NCI-H187 treated with DMSO at 0.1 percent for 48 hours (cell line): Measurements from ENCODE around the gene BICD1.

ENCODE experiments used
- DNase-seq: peaks from one replicate; lab custom pipeline; 2025; lab: John Stamatoyannopoulos, UW

Gene BICD1

DNA sequence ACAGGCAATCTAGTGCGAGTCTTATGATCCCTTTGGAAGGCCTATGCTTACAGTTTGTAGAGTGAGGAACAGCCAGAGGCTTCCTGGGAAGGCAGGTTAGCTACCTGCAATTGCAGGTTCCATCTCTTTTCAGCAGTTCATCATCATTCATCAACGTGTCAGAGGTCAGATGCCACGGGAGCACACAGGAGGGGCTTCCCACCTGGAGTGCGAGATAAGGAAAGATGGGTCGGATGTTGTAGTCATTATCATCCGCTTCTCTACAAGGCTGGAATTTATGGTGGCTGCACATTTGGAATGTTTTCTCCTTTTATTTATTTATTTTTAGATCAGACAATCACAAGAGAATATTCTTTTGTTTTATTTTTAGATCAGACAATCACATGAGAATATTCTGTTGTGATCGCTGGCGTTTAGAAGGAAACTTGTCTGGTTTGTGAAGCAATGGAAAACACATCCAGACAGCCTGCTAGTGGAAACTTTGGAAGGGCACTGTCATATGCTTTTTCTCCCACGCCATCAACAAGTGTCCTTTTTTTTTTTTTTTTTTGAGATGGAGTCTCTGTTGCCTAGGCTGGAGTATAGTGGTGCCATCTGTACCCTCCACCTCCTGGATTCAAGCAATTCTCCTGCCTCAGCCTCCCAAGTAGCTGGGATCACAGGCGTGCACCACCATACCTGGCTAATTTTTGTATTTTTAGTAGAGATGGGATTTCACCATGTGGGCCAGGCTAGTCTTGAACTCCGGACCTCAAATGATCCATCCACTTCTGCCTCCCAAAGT, 1.9 kb upstream of the BICD1 start:
- DNase-seq = no peak

DNA sequence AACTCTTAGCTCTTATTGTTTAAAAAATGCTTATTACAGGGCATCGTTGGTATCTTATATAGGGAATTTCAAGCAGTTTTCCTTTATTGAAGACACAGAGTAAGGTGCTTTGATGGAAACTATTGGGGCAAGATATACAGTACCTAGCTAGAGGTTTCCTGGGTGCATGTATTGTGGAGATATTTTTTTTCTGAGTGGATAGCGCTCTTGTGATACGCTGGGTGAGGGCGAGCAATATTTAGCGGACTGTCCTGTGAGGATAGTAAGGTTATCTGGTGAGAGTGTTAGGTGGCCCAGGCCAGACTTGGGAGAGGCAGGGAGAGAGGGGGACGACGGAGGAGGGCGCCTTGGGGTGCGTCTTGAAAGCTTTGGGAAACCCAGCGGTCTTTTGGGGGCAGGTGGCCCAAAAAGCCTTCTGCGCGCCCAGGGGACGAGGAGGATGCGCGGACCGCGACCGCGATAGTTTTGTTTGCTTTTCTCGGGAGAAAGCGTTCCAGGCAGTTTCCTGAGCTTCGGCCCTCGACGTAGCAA, 596 bp upstream of the BICD1 start:
- no peak for DNase-seq

DNA sequence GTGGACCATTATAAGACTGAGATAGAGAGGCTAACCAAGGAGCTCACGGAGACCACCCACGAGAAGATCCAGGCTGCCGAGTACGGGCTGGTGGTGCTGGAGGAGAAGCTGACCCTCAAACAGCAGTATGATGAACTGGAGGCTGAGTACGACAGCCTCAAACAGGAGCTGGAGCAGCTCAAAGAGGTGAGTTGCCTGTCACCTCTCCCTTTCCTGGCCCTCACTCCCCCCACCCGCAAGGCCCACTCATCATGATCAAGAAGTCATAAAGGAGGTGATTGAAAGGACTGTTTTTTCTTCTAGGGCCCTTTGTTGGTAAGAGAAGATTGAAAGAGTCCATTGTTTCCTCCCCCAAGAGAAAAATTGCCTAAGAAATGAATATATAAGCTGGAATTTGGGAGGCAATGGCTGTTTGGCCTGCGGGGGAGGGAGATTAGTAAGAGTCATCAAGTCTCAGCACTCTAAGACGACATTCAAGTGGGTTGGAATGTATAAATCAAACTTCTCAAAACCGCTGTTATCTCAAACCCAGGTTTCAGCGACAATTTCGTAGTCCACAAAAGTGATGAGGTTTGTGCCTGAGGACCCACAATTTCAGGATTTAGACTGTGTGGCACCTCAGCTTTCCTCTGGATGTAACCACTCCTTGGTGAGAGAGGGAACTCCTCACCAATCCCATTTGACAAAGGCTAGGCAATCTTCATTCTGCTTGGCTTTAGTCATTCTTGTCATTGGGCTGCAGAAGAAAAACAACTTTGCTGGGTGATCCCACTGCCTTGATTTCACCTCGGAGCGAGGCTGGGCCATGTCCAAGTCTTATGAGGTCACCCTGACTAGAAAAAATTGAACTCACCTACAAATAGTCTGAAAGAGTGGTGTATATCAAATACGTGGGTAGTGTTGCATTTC, 966 bp downstream of the BICD1 start:
- DNase-seq = no peak

DNA sequence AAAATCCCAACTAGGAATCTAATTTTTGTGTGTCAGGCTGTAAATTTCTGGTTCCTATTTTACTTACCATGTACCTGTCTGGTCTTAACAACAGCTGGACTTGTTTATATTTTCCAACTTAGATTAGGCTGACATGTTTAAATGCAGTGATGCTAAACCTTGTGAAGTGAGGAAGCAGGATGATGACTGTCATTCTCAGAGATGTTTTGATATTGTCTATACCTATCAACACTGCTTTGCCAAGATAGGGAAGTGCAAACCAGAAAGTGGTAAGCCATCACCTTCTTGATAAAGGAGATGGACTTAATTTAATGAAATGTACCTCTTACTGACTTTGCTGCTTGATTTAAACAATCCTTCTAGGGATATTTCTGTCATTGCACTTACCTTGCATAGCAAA, 2.1 kb downstream of the BICD1 start:
- no peak for DNase-seq

DNA sequence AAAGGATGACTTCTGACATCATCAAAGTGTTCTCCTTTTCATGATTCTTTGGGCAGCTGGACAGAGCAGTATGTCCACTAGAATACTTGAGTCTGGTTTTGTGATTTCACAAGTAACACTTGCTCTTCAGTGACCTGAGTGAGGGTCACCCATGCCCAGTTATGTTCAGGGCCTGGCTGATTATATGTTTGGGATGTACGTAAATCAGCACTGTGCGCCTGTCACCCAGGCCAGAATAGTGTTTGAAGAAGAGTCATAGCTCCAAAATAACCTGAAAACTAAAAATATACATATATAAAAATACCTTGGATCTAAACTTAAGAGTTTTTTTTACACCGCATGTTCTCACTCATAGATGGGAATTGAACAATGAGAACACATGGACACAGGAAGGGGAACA, 3.8 kb downstream of the BICD1 start:
- DNase-seq = no peak

DNA sequence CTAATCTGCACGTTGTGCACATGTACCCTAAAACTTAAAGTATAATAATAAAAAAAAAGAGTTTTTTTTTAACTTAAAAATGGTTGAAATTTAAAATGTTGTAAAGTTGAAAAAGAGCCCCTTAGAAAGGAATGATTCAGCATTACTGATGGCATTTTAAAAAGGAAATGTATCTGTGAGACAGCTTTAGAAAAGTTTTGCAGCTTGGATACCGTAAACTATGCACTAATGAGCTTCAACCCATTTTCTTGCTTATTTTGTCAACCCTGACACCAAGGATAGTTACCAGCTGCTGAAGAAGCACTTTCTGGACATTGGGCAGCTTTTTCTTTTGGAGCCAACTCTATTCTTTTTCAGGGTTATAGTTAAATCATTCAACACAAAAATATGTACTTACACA, 4.3 kb downstream of the BICD1 start:
- no peak for DNase-seq

DNA sequence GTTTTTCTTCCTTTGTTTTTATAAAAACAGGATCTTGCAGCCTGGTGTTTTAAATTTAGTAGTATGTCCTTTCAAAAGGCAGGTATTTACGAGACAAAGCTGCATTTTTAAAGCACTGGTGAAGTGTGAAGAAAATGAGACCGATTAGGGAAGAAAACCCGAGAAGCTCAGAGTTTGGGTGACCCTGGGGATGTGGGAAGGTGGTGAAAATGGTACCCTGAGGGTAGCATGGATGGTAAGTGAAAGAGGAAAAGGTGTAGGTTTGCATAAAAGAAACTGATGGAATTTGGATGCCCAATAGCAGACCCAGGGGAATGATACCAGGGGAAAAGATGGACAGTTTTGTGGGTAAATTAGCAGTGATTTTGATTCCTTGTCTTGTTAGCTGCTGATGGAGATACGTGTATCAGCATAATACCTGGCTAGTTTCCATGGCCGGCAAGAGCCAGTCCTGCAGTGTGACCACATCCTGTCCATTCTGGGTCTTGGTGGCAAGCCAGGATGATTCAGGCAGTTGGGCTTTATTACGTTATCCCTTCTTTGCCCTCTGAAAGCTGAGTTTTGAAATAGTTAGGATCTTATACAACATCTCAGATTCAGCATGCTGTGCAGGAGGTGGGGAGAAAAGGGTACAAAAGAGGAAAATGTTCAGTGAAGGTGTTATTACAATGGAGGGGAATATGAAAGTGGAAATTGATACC, 8.9 kb downstream of the BICD1 start:
- no peak for DNase-seq

DNA sequence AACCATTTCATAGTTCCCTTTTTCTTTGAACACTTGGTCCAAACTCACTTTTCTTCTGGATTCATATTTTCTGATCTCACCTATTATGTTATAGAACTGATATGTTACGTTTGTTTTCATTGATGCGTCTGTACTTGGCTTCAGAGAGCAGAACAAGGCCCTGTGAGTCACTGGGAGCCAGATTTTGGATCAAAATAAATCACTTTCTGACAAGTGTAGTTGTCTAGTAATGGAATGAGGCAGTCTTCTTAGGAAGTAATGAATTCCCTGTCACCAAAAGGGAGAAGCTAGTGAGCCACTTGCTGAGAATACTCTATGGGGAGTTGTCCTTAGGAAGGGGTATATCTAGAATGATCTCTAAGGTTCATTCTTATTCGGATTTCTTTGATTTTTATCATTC, 10.2 kb downstream of the BICD1 start:
- no peak for DNase-seq

DNA sequence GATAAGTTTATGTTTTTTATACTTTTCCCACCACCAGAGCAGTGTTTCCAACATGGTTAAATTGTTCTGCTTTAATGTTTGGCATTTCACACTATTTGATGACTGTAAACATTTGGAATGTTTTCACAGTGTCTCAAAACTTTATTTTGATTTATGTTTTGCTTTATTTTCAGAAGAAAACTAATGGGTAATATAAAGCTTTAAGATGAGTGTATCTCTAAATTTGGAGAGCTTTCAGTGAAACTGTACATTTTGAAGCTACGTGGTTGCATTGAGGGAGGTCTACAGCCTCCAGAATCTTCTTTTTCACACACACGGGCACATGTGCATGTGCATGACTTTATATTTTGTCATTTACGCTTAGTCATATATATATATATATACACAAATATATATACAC, 10.7 kb downstream of the BICD1 start:
- DNase-seq = no peak

DNA sequence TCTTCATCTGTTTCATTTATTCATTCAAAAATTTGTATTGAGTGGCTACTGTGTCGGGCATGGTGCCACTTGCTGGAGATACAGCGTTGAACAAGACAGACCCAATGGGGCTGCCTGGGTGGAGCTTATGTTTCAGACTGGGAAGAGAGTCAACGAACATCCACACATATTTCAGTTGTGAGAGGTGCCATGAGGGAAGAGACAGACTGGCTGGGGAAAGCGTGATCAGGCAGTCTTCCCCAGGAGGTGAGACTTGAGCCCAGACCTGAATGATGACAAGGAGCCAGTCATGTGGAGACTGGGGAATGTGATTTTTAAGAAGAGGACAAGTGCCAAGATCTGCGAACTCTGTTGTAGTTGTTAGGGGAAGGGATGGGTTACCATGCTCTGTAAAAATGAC, 12.2 kb downstream of the BICD1 start:
- no peak for DNase-seq

DNA sequence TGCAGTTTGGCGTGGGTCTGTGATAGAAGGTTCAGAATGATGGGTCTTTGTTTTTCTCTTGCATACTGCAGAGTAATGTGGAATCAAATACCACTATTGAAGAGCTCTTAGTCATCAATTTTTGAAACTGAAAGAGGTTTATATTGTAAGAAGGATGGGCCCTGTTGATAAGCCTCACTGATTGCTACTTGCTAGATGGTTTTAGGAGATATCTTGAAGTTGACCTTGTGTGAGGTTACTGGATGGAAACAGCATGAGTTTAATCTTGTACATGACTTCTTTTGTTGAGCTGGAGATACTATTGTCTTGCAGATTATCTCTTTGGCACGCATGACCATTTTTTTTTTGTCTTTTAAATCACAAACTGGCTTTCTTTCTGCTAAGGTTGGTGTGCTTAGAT, 13.8 kb downstream of the BICD1 start:
- DNase-seq = no peak

DNA sequence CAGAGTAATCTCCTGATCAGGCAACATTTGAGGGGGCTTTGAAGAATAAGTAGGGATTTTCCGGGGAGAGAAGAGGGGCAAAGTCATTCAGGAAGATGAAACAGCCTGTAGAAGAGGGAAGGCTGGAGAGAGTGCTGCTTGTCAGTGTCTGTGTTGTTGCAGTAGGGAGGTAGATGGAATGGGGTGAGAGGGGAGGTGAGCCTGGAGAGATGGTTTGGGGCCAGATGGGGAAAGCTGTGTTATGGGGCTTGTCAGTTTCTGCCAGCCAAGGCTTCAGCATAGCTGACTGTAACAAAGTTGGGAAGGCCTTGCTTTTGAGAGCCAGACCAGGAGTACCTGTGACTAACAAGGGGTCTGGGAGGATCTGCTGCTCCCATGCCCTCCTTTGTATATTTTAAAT, 18.0 kb downstream of the BICD1 start:
- no peak for DNase-seq

DNA sequence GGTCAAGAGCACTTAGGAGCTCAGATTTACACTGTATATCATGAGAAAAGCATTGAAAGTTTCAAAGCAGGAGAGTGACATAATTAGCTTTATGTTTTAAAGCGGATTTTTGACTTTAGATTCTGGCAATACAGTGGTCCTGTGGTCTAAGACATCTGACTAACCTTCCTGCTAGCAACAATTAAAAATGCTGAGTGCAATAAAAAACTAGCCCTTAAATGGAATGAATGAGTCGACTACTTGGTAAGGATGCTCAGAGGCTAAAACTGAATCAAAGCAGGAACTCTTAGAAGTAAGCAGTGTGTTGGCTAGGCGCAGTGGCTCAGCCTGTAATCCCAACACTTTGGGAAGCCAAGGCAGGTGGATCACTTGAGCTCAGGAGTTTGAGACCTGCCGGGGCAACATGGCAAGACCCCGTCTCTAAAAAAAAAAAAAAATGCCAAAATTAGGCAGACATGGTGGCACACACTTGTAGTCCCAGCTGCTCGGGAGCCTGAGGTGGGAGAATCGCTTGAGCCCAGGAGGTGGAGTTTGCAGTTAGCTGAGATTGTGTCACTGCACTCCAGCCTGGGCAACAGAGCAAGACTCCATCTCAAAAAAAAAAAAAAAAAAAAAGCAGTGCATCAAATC, 18.9 kb downstream of the BICD1 start:
- DNase-seq = no peak

DNA sequence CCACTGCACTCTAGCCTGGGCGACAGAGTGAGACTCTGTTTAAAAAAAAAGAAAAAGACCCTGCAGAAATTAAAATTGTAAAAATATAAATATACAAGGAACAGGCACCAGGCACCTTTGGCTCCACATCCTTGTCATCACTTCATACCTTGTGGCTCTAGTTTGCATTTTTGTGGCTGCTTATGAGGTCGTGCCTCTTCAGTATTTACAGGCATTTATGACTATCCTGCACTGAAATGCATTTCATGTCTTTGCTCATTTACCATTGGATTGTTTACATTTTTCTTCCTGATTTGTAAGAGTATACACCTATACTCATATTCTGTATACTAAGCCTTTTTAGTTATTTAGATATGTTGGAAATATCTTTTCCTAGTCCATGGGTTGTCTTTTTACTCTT, 20.1 kb downstream of the BICD1 start:
- no peak for DNase-seq

DNA sequence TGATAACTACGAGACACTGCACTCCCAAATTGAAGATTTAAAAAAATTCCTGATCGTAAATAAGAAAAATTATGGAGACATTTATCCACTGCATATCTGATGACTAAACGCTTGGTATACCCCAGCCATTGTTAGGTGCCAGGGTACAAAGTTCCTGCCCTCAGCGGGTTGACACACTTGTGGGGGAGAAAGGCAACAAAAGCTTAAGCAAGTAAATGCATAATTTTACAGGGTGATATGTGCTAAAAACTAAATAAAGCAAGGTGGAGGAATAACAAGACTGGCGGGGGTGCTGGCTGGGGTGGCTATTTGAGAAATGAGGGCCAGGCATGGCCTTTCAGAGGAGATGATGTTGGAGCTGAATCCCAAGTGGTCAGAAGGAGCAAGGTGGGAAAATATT, 25.0 kb downstream of the BICD1 start:
- DNase-seq = no peak

DNA sequence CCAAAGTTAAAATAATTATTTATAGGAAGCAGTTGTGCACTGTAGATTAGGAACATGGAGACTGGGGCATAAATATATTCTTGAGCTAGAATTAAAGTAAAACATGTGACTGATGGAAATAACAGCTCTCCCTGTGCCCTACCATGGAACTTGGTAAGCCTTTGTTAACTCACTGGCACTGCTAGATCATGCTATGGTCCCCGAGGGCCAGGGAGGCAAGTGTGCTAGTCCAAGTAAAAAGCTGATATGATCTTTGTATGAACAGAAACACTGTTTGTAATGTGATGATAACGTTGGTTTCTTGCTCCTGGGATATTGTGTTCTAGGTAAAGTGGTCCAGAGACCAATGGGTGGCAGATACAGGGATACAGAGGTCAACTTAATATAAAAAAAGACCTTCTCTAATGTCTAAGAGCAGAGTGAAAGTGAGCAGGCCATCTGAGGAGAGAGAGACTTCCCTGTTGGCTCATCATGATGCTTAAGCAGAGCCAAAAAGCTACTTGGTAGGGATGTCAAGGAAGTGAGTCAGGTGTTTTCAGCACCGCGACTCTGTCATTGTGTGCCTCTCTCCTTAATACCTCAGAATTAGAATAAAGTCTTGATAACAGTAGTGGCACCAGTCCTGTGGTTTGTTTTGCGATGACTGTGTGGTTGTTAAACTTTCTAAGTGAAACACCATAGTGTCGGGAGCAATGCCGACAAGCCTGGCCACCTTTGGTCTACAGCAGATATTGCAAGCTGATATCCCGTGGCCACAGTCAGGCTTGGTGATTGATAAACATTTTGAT, 27.6 kb downstream of the BICD1 start:
- DNase-seq = no peak

DNA sequence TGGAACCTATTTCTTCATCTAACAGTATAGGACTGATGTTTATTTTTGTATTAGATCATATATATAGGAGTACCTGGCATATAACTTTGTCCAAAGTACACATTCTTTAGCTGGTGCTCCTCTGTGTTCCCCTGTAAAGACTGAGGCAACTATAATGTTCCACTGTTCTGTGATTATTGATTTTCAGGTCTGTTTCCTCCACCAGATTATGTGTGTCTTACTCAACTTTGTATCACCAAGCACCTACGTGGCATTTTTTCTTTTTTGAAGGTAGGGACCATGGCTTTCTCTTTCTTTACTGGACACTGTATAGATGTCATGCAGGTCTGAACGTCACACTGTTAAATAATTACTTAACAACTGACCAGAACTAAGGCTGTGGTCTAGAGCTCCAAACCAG, 29.3 kb downstream of the BICD1 start:
- no peak for DNase-seq

DNA sequence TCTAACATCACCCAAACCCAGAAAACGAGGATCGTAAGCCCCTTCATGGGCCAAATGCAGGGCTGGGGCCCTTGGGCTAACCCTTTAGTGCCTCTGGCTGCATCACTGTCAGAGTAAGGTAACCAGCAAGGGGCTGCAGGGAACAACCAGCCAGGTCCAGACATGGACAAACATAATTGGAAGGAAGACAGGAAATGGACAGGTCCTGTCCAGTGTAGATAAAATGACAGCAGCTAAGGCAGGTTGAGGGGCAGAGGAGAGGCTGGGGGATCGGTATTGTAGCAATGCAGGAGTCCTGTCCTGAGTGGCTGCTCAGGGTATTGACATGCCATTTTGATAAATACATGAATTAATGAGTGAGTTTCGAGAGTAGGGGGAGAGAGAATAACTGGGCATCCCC, 29.8 kb downstream of the BICD1 start:
- DNase-seq = no peak

DNA sequence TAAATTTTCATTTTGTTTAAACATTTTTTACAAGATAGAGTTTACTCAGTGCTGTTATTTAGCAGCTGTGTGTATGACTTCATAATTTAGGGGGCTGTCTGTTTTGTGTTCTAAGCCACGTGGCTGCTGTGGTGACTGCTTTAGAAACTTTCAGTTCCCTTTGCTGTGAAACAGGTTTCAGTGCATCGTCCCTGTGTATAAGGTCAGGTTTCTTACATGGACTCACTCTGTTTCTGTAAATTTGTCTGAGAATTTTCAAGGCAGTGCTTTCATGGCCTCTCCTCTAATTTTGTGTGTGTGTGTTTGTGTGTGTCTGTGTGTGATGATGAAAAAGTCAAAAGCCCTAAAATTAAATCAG, 32.4 kb downstream of the BICD1 start:
- DNase-seq = no peak

DNA sequence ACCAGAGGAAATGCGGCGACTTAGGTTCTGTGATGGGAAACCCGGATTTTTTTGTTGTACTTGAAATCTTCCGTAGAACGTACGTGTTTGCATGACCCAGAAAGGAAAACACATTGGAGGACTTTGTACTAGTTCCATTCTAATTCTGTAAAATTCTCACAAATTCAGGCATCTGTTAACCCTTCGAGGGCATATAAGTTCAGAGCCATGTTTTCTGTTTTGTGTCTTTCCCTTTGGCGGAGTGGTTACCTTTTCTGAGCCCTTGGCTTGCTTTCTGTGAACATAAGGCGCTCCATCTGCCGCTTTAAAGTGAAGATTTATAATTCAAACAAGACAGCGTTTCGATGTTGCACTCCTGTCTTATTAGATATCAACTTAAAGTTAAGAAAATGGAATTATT, 34.2 kb downstream of the BICD1 start:
- DNase-seq = no peak

DNA sequence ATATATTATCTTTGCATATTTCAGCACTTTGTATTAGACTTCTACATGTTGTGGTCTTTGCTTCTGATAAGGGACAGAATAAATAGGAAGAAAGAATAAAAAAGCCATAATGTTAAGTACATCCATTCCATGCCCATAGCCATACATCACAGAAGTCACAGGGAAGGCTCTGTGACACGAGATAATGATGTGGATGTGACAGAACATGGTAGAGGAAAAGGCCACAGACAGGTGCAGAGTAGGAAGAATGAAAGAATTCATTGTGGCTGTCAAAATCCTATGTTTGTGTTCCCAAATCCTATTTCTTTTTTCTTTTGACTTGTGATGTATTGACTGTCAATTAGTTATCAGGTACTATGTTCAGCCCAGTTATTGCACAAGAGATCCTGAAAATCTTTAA, 38.4 kb downstream of the BICD1 start:
- no peak for DNase-seq
